LNCaP clone FGC (cell line): ENCODE data around the gene FAM118A.

Experiments used
- DNase-seq: peaks from one replicate; pipeline ENCODE4 v3.0.0-alpha.2; 2011; ENCODE audit warnings: low read depth
- H3K4me3 ChIP-seq: 2 replicates; pipeline ENCODE4 v1.5.1; 2011; ENCODE audit warnings: mild to moderate bottlenecking, low read depth, low read length, control low read depth
- CTCF ChIP-seq: IDR thresholded peaks from 2 replicates; pipeline ENCODE4 v1.5.1; 2012; ENCODE audit warnings: mild to moderate bottlenecking; ENCODE audit not compliant: control insufficient read depth, insufficient read depth; ENCODE audit errors: extremely low read depth

The FAM118A gene

GRCh38 chr22:45304971-45305370 is 4.8 kb upstream of the FAM118A start:
- DNase-seq = no peak
- H3K4me3 ChIP-seq = no peak overlapping the region
- no peak for TF ChIP-seq CTCF

- TF ChIP-seq CTCF = no peak
- DNase-seq = no peak
- H3K4me3 ChIP-seq = no peak overlapping the region
These were observed 4.2 kb upstream of the FAM118A start for GRCh38 chr22:45305456-45306075.

GRCh38 chr22:45306139-45306538 is 3.6 kb upstream of the FAM118A start:
- TF ChIP-seq CTCF = no peak
- no peak overlapping the region for H3K4me3 ChIP-seq
- no peak for DNase-seq

GRCh38 chr22:45308391-45308956 is 1.3 kb upstream of the FAM118A start:
- no peak for TF ChIP-seq CTCF
- no peak for DNase-seq
- no peak overlapping the region for H3K4me3 ChIP-seq

GRCh38 chr22:45308957-45309421 is 745 bp upstream of the FAM118A start:
- TF ChIP-seq CTCF = no peak
- no peak for DNase-seq
- peak overlapping the region; percentile 40 for H3K4me3 ChIP-seq

GRCh38 chr22:45310331-45310976 is 720 bp downstream of the FAM118A start:
- TF ChIP-seq CTCF = no peak

More at GRCh38 chr22:45310331-45310976, 720 bp downstream of the FAM118A start:
- no peak for DNase-seq
- peak overlapping the region; percentile 84 for H3K4me3 ChIP-seq
